Naive B cell (primary cell): ENCODE measurements around the gene DPP10. TPM values are rescaled to one million over a fixed set of nuclear protein-coding genes. Genes with fewer than 3 reads are reported as not detected.
A peak's percentile ranks its signal among the peaks of the same experiment; 100 is the strongest.
"Not testable (repeated sequence)": the region's sequence is repeated elsewhere in the genome, so short reads cannot be mapped to it uniquely, and the experiment has no call there.

Experiments
- ATAC-seq, 2 donors: fragments of 150-1000 bp; cut with Tn5 transposase; 2 replicates each; pipeline ENCODE4 v1.10.0; 2021; ENCODE audit warnings: low read depth in 2 of 2, mild to moderate bottlenecking in 2 of 2, moderate library complexity in 2 of 2
- DNase-seq: peaks from one replicate; pipeline ENCODE4 v3.0.0; 2022
- H3K27ac Mint-ChIP-seq, 6 donors: one replicate each; pipeline ENCODE4 v1.8.0; 2020 to 2022; ENCODE audit warnings: mild to moderate bottlenecking in 6 of 6, mixed read lengths in 6 of 6, moderate library complexity in 5 of 6, inconsistent platforms in 2 of 6
- H3K27me3 Mint-ChIP-seq, 3 donors: one replicate each; pipeline ENCODE4 v1.8.0; 2021 to 2022; ENCODE audit warnings: mixed read lengths in 3 of 3, mild to moderate bottlenecking in 1 of 3
- H3K36me3 Mint-ChIP-seq, 2 donors: one replicate each; pipeline ENCODE4 v1.8.0; 2020 to 2022; ENCODE audit warnings: mixed read lengths in 2 of 2, inconsistent platforms in 1 of 2, mild to moderate bottlenecking in 1 of 2
- H3K4me1 Mint-ChIP-seq, 3 donors: one replicate each; pipeline ENCODE4 v1.8.0; 2020 to 2022; ENCODE audit warnings: mixed read lengths in 3 of 3, inconsistent platforms in 1 of 3, mild to moderate bottlenecking in 1 of 3, moderate library complexity in 1 of 3
- H3K4me3 Mint-ChIP-seq, 8 donors: one replicate each; pipeline ENCODE4 v1.8.0; 2020 to 2022; ENCODE audit warnings: mild to moderate bottlenecking in 8 of 8, mixed read lengths in 8 of 8, moderate library complexity in 8 of 8, inconsistent platforms in 2 of 8
- H3K9me3 Mint-ChIP-seq, 7 donors: one replicate each; pipeline ENCODE4 v1.8.0; 2020 to 2022; ENCODE audit warnings: mixed read lengths in 7 of 7, mild to moderate bottlenecking in 5 of 7, inconsistent platforms in 2 of 7, moderate library complexity in 1 of 7
- polyA plus RNA-seq, 6 donors: library from polyadenylated mRNA; unstranded; fragments of 300-500 nt; fragmentation: Illumina TruSeq; gene quantifications; one replicate each; pipeline ENCODE4 v1.2.3, GENCODE V29; 2021; ENCODE audit warnings: low read depth in 6 of 6

Gene DPP10
- polyA plus RNA-seq, 6 donors from 2014 or later = not detected

DNA sequence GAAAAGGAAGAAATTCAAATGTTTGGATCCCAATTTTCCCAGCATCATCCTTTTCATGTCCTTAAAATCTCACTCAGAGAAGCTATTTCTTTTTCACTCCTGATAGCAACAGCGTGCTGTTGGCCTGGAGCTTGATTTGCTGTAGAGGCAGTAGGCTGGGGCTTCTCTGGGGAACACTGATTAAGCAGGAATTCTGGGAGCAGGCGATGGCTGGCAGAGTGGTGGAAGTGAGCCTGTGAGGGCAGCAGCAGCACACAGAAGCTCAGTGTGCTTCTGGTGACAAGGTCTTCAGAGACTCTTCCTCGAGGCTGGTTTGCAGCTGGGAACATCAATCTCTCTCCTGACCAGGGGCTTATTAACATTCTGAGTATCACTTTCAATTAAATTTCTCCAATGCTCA lies 284.6 kb downstream of the DPP10 start:
- Mint-ChIP-seq H3K9me3 (peaks cover 0 to 6% (median 0%) of the 10 kb centered on the region in 7 donors), H3K4me1 (no peaks in the 10 kb centered on the region), H3K27me3 (no peaks in the 10 kb centered on the region), H3K36me3 (no peaks in the 10 kb centered on the region), H3K4me3 (peak overlapping the region in 1 of 8 donors; percentile 42), H3K27ac (no peak overlapping the region)
- ATAC-seq (no peak), DNase-seq (no peak)

DNA sequence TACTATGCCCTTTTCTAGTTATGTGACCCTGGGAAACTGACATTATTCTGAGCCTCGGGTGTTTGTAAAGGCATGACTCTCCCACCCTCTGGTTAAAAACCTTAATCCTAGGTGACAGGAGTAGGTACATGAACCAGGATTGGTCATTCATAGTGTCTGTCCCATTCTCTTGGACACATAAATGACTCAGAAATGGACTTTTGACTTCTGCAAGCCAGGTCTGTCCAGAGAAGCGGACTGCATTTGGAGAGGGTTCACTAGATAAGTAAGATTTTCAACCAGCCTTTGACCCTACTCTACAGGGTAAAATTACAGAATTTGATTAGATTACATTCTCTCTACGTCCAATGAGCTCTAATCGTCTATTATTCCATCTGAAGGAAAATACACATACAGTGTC lies 285.9 kb downstream of the DPP10 start:
- no peaks in the 10 kb centered on the region for H3K27me3 Mint-ChIP-seq
- H3K4me1 Mint-ChIP-seq = no peaks in the 10 kb centered on the region
- H3K9me3 Mint-ChIP-seq = peaks cover 0 to 6% (median 0%) of the 10 kb centered on the region in 7 donors
- H3K27ac Mint-ChIP-seq = no peak overlapping the region
- no peak overlapping the region for H3K4me3 Mint-ChIP-seq
- no peak for ATAC-seq
- no peak for DNase-seq
- H3K36me3 Mint-ChIP-seq = no peaks in the 10 kb centered on the region

DNA sequence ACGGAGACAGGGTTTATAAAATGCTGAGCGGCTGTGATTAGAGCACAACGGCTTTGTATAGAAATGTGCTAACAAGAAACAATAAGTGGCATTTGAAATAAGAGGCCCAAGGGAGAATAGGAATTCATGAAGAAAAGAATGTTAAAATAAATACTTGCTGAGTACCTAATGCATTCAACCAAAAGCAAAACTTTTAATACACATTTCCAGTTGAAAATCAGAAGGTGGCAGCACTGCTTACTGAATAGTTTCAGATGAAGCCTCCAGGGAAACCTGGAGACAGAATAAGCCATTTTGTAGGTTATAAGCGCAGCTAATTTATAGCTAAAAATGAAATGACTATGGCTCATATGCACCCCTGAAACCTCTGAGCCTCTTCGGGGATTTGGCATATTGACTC lies 286.6 kb downstream of the DPP10 start:
- ATAC-seq (no peak), DNase-seq (no peak)
- Mint-ChIP-seq H3K36me3 (no peaks in the 10 kb centered on the region), H3K27me3 (no peaks in the 10 kb centered on the region), H3K4me1 (no peaks in the 10 kb centered on the region), H3K27ac (no peak overlapping the region), H3K4me3 (no peak overlapping the region), H3K9me3 (peaks cover 0 to 6% (median 0%) of the 10 kb centered on the region in 7 donors)

DNA sequence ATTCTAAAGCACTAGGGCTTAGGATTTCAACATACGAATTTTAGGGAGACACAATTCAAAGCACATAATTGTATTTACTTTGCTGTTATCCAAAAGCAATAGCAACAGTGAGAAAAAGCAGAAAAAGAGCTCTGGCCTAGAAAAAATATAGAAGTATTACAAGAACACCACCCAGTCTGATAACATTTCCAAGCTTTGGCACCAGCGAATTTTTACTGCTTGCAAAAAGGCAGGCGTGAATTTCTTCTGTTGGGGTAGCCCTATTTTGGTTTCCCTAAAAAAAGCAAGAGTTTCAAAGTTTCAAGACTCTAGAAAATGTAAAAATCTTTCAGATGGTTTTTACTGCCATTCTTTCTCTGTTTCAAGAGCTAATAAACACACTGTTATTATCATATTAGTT lies 292.7 kb downstream of the DPP10 start:
- H3K27me3 Mint-ChIP-seq = no peaks in the 10 kb centered on the region
- peaks cover 0 to 5% (median 3%) of the 10 kb centered on the region in 7 donors for H3K9me3 Mint-ChIP-seq
- H3K4me1 Mint-ChIP-seq = no peaks in the 10 kb centered on the region
- H3K4me3 Mint-ChIP-seq = no peak overlapping the region
- H3K36me3 Mint-ChIP-seq = no peaks in the 10 kb centered on the region
- no peak overlapping the region for H3K27ac Mint-ChIP-seq
- DNase-seq (no peak), ATAC-seq (no peak)

DNA sequence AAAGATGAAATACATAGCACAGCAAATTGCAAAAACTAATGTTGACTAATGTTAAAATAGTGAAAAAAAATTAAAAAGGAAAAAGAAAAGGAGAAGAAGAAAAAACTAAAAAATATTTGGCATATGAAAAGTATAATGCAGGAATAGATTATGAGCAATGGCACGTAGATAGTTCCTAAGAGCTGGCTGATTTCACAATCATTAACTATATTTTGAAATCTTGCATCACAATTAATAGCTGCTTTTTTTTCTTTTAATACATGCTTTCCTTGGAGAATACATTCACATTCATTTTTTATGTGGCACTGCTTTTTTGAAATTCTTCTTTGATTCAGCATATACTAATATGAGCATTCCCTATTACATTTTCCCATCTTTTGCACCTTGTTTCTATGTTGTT lies 299.8 kb downstream of the DPP10 start:
- Mint-ChIP-seq H3K36me3 (no peaks in the 10 kb centered on the region), H3K4me1 (no peaks in the 10 kb centered on the region), H3K9me3 (peaks cover 0 to 6% (median 4%) of the 10 kb centered on the region in 7 donors), H3K27me3 (no peaks in the 10 kb centered on the region), H3K4me3 (no peak overlapping the region), H3K27ac (no peak overlapping the region)
- DNase-seq (no peak), ATAC-seq (no peak)

DNA sequence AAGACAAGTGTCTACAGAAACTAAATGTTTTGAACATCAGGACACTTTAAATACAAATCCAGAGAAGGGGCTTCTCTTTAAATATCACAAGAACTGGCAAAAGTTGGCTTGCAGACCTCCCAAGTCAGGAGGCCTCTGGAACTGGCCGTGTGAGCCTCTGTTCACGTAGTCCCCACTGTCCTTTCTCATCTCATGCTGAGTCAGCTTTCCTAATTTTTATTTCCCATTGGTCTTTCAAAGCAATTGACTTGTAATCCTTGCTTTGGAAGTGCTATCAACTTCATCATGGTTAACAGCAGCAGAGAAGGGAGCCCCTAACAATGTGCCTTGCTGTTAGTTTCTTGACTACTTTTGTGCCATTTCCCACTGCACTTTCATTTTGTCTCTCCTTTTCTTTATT lies 303.3 kb downstream of the DPP10 start:
- ATAC-seq (no peak), DNase-seq (no peak)
- H3K4me1 Mint-ChIP-seq = no peaks in the 10 kb centered on the region
- H3K27me3 Mint-ChIP-seq = no peaks in the 10 kb centered on the region
- no peak overlapping the region for H3K4me3 Mint-ChIP-seq
- H3K27ac Mint-ChIP-seq = no peak overlapping the region
- H3K9me3 Mint-ChIP-seq = peaks cover 0 to 6% (median 0%) of the 10 kb centered on the region in 7 donors
- no peaks in the 10 kb centered on the region for H3K36me3 Mint-ChIP-seq

DNA sequence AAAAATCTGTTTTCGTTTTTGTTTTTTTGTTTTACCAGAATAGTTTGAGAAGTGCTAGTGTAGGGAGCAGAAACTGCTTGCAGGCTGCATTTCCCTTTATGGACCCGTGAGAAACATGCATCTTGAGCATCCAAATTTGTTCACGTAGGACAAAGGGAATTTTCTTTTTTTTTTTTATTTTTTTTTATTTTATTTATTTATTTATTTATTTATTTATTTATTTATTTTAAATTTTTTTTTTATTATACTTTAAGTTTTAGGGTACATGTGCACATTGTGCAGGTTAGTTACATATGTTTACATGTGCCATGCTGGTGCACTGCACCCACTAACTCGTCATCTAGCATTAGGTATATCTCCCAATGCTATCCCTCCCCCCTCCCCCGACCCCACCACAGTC lies 305.7 kb downstream of the DPP10 start:
- not testable (repeated sequence) for DNase-seq, H3K36me3 Mint-ChIP-seq, ATAC-seq, H3K4me3 Mint-ChIP-seq, H3K9me3 Mint-ChIP-seq, H3K27me3 Mint-ChIP-seq, H3K4me1 Mint-ChIP-seq, H3K27ac Mint-ChIP-seq

DNA sequence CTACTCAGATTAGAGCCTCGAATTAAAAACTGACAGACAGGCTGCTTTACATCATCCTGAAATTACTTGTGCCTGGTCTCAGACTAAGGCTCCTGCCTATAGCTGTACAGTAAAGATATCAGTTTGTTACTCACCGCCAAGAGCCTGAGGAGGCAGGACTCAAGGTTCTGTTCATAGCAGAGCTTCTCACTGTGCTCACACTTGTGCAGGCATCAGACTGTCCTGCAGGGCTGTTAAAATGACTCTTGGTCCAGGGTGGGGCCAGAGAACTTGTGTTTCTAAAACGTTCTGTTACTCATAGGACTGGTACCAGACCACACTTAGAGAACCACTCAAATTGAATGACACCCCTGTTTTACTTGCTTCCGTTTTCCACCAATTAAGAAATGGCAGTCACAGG lies 310.0 kb downstream of the DPP10 start:
- no peak for ATAC-seq
- Mint-ChIP-seq H3K27ac (no peak overlapping the region), H3K4me3 (no peak overlapping the region), H3K27me3 (no peaks in the 10 kb centered on the region), H3K9me3 (peaks cover 0 to 5% (median 0%) of the 10 kb centered on the region in 7 donors), H3K4me1 (no peaks in the 10 kb centered on the region), H3K36me3 (no peaks in the 10 kb centered on the region)
- DNase-seq = no peak

DNA sequence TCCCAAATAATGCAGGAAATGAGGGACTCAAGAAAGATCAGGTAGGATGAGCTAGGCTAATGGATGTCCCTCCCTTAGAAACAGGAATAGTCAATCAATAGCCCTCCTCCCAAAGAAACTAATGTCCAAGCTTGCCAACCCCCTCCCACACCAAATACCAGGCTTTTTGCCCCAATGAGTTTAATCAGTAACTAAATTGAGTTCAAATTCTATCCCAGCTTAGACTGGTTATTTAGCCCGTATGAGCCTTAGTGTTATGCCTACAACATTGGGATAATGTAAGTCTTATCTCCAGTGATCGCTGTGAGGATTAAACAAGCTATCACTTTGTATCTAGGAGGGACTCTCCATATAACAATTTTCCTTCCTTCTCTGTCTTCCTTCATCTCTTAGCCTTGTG lies 310.7 kb downstream of the DPP10 start:
- H3K4me3 Mint-ChIP-seq = no peak overlapping the region
- no peaks in the 10 kb centered on the region for H3K4me1 Mint-ChIP-seq
- no peaks in the 10 kb centered on the region for H3K27me3 Mint-ChIP-seq
- ATAC-seq (no peak), DNase-seq (no peak)
- H3K27ac Mint-ChIP-seq = no peak overlapping the region
- H3K9me3 Mint-ChIP-seq = peaks cover 0 to 5% (median 1%) of the 10 kb centered on the region in 7 donors
- no peaks in the 10 kb centered on the region for H3K36me3 Mint-ChIP-seq

DNA sequence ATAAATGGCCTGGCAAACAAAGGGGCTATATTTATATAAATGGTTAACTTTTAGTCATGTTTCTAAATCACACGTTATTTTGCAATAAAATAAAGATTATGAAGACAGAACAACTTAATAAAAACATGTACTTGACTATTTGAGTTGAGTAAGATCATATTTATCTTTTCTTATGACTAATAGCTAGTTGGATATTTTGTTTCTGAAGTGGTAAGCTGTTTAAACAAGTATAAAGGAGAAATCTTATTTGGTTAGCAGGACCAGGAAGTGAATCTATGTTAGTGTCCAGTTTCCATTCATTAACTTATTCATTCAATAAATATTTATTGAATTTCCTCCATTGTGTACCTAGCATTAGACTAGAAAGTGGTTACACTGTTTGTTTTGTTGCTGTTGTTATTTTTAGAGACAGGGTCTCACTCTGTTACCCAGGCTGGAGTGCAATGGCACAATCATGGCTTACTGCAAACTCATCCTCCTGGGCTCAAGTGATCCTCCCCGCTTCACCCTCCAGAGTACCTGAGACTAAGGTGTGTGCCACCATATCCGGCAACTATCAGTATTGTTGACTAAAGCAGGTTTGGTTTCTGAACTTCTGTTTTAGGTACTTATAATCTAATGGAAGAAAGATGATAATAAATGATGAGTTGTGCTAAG lies 312.6 kb downstream of the DPP10 start:
- Mint-ChIP-seq H3K27me3 (no peaks in the 10 kb centered on the region), H3K36me3 (no peaks in the 10 kb centered on the region), H3K9me3 (peaks cover 0 to 5% (median 1%) of the 10 kb centered on the region in 7 donors), H3K4me1 (no peaks in the 10 kb centered on the region), H3K27ac (no peak overlapping the region), H3K4me3 (no peak overlapping the region)
- DNase-seq = no peak
- no peak for ATAC-seq

DNA sequence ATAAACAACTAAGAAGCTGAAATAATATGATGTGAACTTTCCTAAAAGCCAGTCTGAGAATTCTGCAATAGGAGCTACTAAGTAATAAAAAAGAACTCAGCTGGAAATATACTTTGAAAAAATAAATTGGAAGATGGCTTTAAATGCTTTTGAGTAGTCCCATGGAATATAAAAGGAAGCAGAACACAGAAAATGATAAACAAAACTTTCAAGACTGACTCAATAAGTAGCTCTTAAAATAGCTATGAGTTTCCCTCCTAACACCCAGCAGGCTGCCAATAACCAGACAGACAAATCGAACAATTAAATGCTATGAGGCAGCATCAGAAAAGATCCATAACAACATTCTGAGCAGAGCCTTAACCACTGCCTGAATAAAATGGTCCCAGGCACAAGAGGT lies 319.9 kb downstream of the DPP10 start:
- Mint-ChIP-seq H3K27me3 (no peaks in the 10 kb centered on the region), H3K27ac (no peak overlapping the region), H3K36me3 (no peaks in the 10 kb centered on the region), H3K9me3 (peaks cover 0 to 5% (median 0%) of the 10 kb centered on the region in 7 donors), H3K4me3 (no peak overlapping the region), H3K4me1 (no peaks in the 10 kb centered on the region)
- DNase-seq (no peak), ATAC-seq (no peak)

DNA sequence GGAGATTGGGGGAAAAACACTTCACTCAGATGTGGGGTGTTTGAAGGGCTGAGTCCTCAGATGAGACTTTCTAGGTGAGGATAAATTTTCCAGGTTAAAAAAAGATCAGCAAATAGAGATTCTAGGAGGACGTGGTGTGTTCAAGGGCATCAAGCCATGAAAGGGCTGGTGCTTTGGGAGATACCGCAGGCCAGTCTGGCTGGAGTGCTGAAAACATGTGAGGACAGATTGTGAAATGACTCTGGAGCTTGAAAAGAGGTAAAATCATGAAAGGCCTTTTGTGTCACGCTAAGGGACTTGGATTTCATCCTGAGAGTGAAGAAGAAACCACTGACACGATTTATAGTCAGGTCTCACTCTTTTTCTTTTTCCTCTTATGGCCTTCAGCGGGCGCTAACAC lies 320.5 kb downstream of the DPP10 start:
- no peaks in the 10 kb centered on the region for H3K27me3 Mint-ChIP-seq
- DNase-seq = no peak
- H3K27ac Mint-ChIP-seq = no peak overlapping the region
- peaks cover 0 to 3% (median 0%) of the 10 kb centered on the region in 7 donors for H3K9me3 Mint-ChIP-seq
- H3K4me3 Mint-ChIP-seq = no peak overlapping the region
- no peaks in the 10 kb centered on the region for H3K4me1 Mint-ChIP-seq
- ATAC-seq = no peak
- no peaks in the 10 kb centered on the region for H3K36me3 Mint-ChIP-seq

DNA sequence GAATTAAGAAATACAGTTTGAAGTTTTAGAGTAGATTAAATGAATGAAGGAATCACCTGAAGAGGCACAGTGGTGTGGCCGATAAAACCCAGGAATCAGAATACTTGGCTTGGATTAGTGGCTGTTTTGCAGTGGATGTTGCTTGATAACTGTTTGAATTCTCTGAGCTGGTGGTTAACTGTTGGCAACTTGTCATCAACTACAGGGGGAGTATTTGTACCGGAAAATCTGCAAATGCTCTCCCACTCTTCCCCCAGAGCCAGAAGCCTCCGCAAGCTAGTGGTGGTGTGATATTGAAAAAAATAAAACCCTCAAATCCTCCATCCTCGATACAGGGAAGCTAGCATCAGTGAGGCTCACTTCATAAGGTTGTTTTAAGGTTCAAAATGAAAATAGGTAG lies 326.7 kb downstream of the DPP10 start:
- no peak for DNase-seq
- H3K9me3 Mint-ChIP-seq = no peaks in the 10 kb centered on the region
- no peak overlapping the region for H3K4me3 Mint-ChIP-seq
- H3K36me3 Mint-ChIP-seq = no peaks in the 10 kb centered on the region
- H3K4me1 Mint-ChIP-seq = no peaks in the 10 kb centered on the region
- no peak overlapping the region for H3K27ac Mint-ChIP-seq
- no peak for ATAC-seq
- H3K27me3 Mint-ChIP-seq = no peaks in the 10 kb centered on the region

DNA sequence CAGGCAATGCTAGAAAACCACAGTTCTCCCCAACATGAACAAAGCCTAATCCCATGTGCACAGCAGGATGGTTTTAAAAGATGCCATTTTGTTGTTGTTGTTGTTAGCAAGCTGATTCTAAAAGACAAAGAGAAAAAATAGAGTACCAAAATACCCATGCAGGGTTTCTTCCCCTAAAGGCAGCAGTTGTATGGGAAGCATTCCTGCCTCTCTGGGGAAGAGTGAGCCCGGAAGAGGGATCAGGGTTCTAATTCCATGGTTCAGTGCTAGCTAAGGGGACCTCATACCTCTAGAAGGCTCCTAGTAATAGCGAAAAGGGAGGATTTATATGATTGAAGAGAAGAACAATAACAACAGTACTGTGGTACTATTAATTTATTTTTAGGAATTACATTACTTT lies 327.6 kb downstream of the DPP10 start:
- H3K9me3 Mint-ChIP-seq = no peaks in the 10 kb centered on the region
- no peak for ATAC-seq

DNA sequence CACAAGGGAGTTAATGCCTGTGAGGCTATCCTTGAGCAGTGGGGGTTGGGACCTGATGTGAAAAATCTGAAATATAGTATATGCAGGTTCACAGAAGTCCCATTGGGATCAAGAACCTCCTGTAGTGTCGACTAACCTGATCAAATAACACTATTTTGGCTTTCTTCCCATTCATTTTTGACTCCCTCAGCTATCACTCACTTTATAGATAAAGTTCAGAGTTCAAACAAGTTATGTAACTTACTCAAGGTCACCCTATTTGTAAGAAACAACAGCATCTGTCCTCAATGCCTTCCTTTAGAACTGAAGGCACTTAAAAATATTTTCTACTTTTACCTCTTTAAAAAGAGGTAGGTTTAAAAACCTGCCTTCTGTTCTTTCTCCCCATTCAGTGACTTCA lies 341.6 kb downstream of the DPP10 start:
- no peak for ATAC-seq
- H3K4me1 Mint-ChIP-seq = no peaks in the 10 kb centered on the region
- H3K27ac Mint-ChIP-seq = no peak overlapping the region
- no peak for DNase-seq
- no peaks in the 10 kb centered on the region for H3K36me3 Mint-ChIP-seq
- H3K4me3 Mint-ChIP-seq = no peak overlapping the region
- H3K9me3 Mint-ChIP-seq = peaks cover 0 to 3% (median 0%) of the 10 kb centered on the region in 7 donors
- no peaks in the 10 kb centered on the region for H3K27me3 Mint-ChIP-seq

More for the DNA sequence above, 327.6 kb downstream of the DPP10 start:
- no peak for DNase-seq
- Mint-ChIP-seq H3K27ac (no peak overlapping the region), H3K4me1 (no peaks in the 10 kb centered on the region), H3K4me3 (no peak overlapping the region), H3K36me3 (no peaks in the 10 kb centered on the region), H3K27me3 (no peaks in the 10 kb centered on the region)
